ENCODE measurements around the gene AP1S2.

- no peak for TF ChIP-seq FOXM1 (IDR thresholded peaks at IDR 0.05; ENCODE audit: low read depth)
- TF ChIP-seq CTCF (IDR thresholded peaks at IDR 0.05) = no peak
- TF ChIP-seq REST (IDR thresholded peaks at IDR 0.05; ENCODE audit: low read depth, low read length) = no peak
- no peak for TF ChIP-seq TAF1 (IDR thresholded peaks at IDR 0.05; ENCODE audit: borderline replicate concordance, low read depth, low read length)
- no peak for TF ChIP-seq POLR2AphosphoS5 (IDR thresholded peaks at IDR 0.05; ENCODE audit: low read depth, low read length)
- TF ChIP-seq MAX (IDR thresholded peaks at IDR 0.05; ENCODE audit: low read depth) = no peak
- no peak for TF ChIP-seq RAD21 (IDR thresholded peaks at IDR 0.05; ENCODE audit: low read length)
- TF ChIP-seq USF1 (IDR thresholded peaks at IDR 0.05; ENCODE audit: borderline replicate concordance, low read depth) = no peak
- no peak for TF ChIP-seq FOSL2 (IDR thresholded peaks at IDR 0.05; ENCODE audit: borderline replicate concordance, low read depth)
- TF ChIP-seq RFX5 (IDR thresholded peaks at IDR 0.05; ENCODE audit: low read length) = no peak
- no peak for TF ChIP-seq MXI1 (IDR thresholded peaks at IDR 0.05; ENCODE audit: low read depth, low read length)
- no peak for TF ChIP-seq SIN3A (IDR thresholded peaks at IDR 0.05; ENCODE audit: borderline replicate concordance, low read depth, low read length)
- TF ChIP-seq SMC3 (IDR thresholded peaks at IDR 0.05; ENCODE audit: low read depth, low read length) = no peak
Measured at GRCh38 chrX:15874672-15875071, 20.1 kb upstream of the AP1S2 start.

Measured in SK-N-SH (cell line).